VCaP (cell line): ENCODE data around the gene CFAP299.

Source experiments
- H3K27ac ChIP-seq: fragments of 450-650 bp; 2 replicates; pipeline ENCODE4 v1.5.1; 2017
- TF ChIP-seq, protein P1 (sequence below): fragments of 450-650 bp; conservative IDR thresholded peaks from 2 replicates; pipeline ENCODE4 v1.5.1; 2017; ENCODE audit warnings: mild to moderate bottlenecking, moderate library complexity

CFAP299 gene

DNA sequence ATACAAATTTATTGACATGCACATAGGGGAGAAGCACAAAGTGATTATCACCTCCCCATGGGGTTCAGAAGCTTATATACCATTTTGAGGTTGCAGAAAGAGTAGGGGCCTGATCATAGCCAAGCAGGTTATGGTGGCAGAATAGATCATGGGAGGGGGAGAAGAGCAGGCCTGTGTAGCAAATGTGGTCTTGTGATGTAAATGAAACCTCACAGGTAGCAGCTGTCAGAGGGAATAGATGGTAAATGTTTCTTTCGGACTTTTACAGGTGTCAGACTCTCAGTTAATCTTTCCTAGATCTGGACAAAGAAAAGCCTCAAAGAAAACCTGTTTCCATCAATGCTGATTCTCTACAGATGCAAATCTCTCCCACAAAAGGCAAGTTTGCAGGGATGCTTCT lies 84.4 kb downstream of the CFAP299 start:
- H3K27ac ChIP-seq, result no peak overlapping the region
- TF ChIP-seq, protein P1, sequence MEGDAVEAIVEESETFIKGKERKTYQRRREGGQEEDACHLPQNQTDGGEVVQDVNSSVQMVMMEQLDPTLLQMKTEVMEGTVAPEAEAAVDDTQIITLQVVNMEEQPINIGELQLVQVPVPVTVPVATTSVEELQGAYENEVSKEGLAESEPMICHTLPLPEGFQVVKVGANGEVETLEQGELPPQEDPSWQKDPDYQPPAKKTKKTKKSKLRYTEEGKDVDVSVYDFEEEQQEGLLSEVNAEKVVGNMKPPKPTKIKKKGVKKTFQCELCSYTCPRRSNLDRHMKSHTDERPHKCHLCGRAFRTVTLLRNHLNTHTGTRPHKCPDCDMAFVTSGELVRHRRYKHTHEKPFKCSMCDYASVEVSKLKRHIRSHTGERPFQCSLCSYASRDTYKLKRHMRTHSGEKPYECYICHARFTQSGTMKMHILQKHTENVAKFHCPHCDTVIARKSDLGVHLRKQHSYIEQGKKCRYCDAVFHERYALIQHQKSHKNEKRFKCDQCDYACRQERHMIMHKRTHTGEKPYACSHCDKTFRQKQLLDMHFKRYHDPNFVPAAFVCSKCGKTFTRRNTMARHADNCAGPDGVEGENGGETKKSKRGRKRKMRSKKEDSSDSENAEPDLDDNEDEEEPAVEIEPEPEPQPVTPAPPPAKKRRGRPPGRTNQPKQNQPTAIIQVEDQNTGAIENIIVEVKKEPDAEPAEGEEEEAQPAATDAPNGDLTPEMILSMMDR, result no peak

GRCh38 chr4:80420638-80421037 lies 85.1 kb downstream of the CFAP299 start:
- TF ChIP-seq, protein P1, result no peak
- no peak overlapping the region for H3K27ac ChIP-seq

DNA sequence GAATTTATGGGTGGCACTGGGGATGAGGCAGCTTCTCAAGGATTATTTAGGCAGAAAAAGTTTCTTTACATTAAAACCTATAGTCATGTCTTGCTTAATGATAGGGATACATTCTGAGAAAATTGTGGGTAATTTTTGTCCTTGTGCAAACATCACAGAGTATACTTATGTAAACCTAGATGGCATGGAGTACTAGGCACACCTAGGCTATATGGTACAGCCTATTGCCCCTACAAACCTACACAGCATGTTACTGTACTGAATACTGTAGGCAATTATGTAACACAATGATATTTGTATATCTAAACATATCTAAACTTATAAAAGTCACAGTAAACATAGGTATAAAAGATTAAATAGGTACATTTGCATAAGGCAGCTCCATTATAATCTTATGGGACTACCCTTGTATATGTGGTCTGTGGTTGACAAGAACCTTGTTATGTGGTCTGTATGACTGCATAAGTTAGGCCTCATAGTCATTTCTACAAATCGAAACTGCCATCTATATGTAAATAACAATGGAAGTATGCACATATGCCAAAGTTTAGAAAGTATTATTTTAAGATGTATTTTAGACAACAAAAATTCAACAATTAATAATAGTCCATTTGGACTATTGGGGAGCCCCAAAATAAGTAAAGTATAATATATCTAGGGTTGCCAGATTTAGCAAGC lies 87.3 kb downstream of the CFAP299 start:
- no peak overlapping the region for H3K27ac ChIP-seq
- TF ChIP-seq, protein P1, result no peak

DNA sequence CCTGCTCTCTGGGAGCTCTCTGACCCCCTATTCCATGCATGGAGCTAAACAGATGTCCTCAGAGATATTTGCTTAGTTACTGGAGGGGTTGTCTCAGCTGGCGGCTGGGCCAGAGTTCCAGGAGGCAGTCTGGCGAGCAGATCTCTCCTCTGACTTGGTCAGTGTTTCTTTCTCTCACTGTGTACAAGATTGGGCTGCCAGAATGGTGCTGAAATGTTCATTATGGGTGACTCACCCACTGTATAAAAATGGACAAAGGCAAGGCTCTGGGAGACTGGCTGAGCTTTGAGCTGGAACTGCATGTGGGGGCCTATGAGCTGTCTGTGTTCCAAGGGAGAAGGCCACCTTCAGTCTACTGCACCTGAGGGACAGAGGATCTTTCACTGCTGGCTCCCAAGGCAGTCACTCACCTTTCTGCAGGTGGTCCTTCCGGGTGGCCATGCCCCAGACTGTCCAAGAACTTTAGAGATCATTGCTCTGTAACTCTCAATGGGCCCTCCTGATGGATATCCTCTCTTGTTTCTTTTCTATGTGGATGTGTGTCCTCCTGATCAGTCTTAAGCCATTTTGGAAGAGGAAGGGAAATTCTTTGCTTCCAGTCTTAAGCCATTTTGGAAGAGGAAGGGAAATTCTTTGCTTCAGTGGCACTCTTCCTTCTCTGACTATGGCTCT lies 88.2 kb downstream of the CFAP299 start:
- TF ChIP-seq, protein P1, result no peak
- H3K27ac ChIP-seq, result no peak overlapping the region

DNA sequence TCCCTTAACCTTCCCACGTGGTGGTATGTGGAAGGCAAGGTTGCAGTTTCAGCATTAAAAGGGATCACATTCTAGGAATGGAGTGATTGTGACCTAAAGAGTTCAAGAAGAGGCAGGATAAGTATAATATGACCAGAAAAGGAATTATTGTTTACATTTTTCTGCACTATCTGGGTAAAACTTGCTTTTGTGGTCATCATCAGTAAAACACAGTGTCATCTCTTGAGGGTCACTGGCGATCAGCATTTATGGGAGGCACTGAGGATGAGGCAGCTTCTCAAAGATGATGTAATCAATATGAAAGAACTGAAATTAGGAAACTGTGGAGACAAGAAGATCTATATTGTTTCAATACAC lies 88.7 kb downstream of the CFAP299 start:
- TF ChIP-seq, protein P1, result no peak
- no peak overlapping the region for H3K27ac ChIP-seq

- TF ChIP-seq, protein P1, result no peak
- no peak overlapping the region for H3K27ac ChIP-seq
Observed at GRCh38 chr4:80425124-80426100, 89.9 kb downstream of the CFAP299 start.
